Activated T-cell treated with anti-CD3 and anti-CD28 coated beads, Interleukin-2, amount 50 U/mL, for 1 hour (primary cell): ENCODE results near the gene MRPS18A.
"Not testable (repeated sequence)": the region's sequence is repeated elsewhere in the genome, so short reads cannot be mapped to it uniquely, and the experiment has no call there.

ENCODE experiments used
- DNase-seq: peaks from one replicate; pipeline ENCODE4 v3.0.0-alpha.2; 2020

The MRPS18A gene

DNA sequence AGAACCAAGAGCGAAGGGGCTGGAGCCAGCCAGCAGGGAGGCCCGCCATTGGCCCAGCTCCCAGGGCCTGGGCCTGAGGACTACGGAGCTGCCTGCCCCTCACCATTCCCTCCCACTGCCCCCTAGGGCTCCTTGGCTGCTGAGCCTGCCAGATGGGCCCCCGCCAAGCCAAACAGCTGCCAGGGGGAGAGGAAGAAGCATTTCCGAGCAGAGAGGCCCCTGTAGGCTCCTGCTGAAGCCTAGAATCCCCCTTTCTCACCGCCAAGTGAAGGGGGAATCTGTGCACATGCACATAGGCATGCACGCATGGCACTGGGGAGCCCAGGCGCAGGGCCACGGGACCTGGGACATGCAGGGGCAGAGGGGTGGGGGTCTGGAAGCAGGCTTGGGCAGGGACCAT, 28.5 kb upstream of the MRPS18A start:
- DNase-seq, result no peak

GRCh38 chr6:43715056-43715788, 27.6 kb upstream of the MRPS18A start:
- no peak for DNase-seq

DNA sequence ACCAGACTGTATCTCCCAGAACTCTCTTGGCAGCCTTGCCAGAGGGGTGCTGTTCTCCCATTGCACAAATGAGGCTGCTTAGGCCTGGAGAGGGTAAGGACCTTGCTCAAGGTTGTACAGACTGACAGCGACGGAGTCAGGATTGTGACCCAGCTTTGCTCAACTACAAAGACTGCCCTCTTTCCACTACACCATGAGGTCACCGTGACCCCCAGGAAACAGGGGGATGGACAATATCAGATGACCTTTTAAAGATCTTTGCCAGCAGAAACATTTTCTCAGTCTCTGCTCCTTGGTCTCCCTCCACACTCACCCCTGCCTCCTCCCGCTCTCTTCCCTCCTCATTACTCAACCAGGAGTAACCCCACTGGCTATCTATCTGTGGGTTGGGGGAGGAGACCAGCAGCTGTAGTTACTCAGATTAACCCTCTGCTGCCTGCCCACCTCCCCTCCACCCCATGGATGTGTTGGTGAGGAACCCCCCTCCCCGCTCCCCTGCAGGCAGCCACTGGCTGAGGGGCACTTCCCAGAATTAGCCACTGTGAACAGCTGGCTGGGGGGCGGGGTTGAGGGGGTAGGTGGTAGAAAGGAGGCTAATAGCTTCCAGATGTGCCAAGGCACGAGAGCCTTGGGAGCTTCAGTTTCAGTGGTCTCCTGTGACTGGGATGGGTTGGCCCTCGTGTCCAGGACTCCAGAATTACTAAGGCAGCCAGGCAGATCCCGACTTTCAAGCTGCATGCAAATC, 26.9 kb upstream of the MRPS18A start:
- DNase-seq, result no peak

DNA sequence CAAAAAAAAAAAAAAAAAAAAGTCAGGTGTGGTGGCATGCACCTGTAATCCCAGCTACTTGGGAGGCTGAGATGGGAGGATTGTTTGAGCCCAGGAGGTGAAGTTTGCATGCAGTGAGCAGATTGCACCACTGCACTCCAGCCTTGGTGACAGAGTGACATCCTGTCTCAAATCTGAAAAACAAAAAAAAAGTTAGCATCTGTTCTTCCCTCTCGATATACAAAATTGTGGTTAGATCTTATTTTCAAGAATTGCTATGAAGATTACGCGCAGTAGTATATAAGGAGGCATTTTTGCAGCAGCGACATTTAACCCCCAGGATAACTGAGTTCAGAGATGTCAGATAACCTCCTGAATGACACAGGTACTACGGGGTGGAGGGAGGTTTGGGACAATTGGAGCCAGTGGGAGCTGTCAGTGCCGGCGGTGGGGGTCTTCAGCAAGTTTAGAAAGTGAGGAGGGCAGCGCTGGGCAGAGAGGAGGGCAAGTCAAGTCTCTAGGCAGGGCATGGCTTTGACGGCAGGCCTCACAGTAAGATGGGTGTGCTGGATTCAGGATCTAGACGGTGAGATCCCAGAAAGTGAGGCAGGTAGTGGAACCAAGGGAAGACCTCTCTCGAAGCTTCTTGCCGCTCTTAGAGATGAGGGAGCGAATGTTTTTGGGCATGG, 26.2 kb upstream of the MRPS18A start:
- DNase-seq, result no peak

GRCh38 chr6:43712579-43712978, 25.0 kb upstream of the MRPS18A start:
- DNase-seq, result no peak

GRCh38 chr6:43710576-43710975, 23.0 kb upstream of the MRPS18A start:
- DNase-seq, result no peak

DNA sequence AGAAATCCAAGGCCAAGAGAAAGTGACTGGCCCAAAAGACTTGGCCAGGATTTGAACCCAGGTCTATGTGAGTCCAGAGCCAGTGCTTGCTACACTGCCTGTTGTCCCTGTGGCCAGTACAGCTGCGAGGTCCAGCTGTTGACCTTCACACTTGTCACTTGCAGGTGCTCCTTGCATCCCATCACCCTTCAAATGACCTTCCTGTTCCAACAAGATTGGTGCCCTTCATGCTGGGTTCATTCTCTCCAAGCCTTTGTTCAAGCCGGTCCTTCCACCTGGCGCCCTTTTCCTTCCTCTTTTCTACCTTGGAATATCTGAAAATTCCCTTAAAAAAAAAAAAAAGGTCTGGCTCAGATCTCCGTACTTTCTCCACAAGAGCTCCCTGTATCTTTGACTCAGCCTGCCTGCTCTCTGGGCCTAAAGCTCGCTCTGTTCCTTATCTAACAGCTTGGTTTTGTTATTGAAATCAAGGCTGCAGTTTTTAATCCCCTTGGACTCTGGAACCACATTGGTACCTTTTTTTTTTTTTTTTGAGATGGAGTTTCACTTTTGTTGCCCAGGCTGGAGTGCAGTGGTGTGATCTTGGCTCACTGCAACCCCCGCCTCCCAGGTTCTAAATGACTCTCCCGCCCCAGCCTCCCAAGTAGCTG, 22.2 kb upstream of the MRPS18A start:
- DNase-seq, result no peak

GRCh38 chr6:43708860-43709653, 21.5 kb upstream of the MRPS18A start:
- no peak for DNase-seq

DNA sequence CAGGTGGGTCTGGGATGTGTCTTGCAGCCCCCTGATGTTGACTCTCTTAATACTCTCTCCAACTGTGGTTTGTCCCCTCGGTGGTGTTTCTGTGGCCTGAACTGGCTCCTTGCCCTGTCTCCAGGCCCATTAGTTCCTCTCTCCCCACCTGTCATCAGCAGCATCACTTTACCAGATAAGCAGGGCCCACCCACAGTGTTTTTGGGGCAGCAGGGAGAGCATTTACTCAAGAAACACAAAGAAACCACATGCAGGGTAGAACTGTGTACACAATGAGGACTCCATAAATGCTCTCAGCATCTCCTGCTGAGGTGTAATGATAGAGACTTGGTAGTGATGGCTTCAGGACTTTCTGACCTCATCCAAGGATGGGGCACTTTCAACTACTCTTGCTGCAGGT, 20.2 kb upstream of the MRPS18A start:
- no peak for DNase-seq

GRCh38 chr6:43707269-43707668, 19.7 kb upstream of the MRPS18A start:
- DNase-seq, result no peak

DNA sequence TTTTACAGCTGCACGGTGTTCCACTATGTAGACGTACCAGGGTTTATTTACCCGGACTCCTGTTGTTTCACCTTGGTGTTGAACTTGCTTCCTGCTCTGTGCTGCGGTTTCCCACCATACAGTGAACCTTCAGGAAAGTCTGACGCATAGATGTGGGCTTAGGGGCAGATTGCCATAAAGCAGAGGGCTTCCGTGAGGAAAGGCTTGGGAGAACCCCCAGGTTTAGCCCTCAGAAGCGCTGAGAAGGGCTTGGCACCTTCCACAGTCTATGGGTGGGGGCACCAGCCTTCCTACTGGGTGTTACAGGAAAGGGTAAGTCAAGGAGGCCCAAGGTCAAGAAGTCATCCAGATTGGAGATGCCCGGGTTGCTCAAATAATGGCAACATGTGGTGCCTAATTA, 19.2 kb upstream of the MRPS18A start:
- no peak for DNase-seq

DNA sequence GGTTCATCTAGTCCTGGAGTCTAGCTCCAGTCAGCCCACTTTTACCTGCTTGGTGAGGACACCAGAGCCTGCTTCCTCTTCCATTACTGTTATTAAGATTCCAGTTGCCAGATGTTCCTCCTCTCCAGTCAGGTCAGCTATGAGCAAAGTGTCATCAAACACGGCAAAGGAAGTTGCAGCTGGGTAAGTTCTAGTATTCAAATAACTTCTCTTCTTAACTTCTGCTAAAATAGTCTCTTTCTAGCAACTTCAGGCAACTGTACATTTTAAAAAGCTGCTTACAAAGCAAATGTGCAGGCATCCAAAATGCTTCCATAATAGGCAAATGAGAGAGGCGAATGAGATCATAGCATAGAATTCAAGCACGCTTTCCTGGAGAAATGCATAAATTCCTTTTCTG, 18.4 kb upstream of the MRPS18A start:
- DNase-seq, result no peak

- DNase-seq, result no peak
Observed at GRCh38 chr6:43703512-43704429, 16.2 kb upstream of the MRPS18A start.

DNA sequence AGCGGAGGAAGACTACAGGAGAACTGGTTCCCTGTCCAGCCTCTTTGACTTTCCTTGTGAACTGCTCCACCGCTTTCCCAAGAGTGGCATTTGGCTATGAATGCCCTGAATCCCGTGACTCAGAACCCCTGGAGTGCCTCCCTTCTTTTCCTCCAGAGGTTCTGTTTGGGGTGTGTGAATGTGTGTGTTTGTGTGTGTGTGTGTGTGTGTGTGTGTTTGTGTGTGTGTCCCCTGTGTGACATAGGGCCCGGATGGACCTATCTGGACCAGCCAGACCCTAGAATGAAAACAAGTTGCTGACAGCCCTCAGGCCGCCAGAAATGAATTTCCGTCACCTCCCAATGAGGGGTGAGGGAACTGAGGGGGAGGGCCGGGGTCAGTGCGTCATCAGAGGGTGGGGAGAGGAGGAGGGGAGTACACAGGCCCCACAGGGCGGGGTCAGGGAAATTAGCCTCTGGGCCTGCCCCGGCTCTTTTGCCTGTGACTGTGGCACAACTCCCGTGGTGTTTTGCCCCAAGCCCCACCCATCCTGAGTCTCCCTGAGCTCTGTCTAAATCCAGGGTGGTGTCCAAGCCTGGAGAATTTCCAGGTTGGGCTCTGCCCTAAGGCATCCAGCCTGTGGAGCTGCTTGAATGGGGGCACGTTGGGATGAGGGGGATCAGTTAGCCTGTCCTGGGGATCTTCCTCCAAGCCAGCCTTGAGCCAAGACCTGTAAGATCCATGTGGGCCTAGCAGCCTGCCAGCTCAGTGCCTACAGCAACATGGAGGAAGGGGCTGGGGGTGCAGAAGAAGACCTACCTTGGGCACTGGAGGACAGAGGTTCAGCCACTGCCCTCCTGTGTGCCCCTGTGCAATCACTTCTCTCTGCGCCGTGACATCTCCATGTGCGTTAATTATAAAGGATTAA, 15.2 kb upstream of the MRPS18A start:
- no peak for DNase-seq

DNA sequence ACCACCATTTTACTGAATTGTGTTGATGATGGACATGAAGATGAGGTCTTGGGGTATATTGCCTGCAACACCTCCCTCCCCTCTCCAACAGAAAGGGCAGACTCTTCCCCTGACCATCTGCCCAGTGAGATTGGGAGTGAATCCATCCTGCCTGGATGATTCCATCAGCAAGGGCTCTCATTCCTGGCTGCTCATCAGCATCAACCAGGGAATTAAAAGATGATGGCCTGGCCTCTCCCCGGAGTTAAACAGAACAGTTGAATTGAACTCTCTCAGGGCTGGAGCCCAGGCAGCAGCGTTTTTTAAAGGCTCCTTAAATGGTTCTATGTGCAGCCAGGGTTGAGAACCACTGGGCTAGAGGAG, 14.6 kb upstream of the MRPS18A start:
- DNase-seq, result no peak

DNA sequence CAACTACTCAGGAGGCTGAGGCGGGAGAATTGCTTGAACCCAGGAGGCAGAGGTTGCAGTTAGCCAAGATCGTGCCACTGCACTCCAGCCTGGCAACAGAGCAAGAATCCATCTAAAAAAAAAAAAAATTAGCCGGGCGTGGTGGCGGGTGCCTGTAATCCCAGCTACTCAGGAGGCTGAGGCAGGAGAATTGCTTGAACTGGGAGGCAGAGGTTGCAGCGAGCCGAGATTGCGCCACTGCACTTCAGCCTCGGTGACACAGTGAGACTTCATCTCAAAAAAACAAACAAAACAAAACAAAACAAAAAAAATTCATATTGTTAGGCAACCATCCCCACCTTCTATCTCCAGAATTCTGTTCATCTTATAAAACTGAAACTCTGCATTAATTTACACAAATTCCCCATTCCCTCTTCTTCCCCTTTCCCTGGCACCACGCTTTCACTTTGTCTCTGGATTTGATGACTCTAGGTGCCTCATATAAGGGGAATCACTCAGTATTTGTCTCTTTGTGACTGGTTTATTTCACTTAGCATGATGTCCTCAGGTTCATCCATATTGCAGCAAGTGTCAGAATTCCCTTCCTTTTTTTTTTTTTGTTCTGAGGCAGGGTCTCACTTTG, 13.5 kb upstream of the MRPS18A start:
- DNase-seq, result not testable (repeated sequence)

DNA sequence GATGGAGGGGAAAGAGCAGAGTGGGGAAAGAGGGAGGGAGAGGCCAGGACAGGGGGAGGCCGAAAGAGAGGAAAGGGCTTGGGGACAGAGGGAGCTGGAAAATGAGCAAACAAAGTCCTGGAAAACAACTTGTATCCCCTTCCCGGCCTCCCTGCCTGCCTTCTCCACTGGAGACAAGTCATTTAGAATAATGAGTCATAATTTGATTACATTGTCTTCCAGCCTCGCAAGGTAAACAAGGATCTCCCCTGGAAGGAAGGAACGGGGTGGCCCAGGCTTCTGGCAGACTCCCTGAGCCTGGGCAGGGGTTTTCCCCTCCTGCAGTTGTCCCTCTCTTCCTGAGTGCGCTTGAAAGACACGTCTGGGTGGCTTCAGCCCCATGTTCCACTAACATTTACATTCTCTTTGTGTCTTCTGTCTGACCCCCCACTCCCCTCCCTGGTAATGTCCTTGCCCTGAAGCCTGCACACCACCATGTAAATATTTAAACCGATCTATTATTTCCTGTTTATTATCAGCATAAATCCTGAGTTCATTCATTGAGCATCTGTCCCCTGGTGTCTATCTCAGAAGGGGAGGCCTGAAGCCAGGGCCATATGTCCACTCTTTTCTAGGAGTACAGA, 12.1 kb upstream of the MRPS18A start:
- DNase-seq, result no peak

DNA sequence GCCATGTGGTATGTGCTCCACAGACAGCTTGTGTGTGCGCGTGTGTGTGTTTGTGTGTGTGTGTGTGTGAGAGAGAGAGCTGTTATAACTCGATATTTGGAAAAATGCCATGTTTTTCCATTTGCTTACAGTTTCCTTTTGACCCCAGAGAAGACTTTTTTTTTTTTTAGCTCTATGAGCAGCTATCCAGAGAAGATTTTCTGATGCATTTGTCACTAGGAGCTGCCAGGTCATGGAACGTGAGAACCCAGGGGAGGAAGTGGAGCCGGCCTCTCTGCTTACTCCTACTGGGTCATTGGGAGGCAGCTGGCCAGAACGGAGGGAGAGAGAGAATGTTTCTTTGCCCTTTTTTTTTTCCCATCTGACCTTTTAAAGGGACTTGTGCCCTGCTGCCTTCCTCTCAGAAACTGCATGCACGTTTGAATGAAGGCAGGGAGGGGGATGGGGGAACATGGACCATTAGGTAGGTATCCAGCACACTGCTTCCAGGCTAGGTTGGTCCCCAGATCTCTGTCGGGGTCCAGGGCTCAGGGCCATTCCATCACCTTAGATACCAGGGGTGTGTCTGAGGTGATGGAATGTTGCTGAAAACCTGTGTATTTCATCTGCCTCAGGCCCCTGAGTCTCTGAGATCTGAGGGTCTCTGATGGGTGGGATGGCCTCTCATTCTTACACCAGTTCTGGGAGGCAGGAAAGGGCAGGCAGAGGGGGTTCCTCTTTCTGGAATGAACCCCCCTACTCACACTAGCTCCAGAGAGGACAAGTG, 11.2 kb upstream of the MRPS18A start:
- DNase-seq, result no peak

DNA sequence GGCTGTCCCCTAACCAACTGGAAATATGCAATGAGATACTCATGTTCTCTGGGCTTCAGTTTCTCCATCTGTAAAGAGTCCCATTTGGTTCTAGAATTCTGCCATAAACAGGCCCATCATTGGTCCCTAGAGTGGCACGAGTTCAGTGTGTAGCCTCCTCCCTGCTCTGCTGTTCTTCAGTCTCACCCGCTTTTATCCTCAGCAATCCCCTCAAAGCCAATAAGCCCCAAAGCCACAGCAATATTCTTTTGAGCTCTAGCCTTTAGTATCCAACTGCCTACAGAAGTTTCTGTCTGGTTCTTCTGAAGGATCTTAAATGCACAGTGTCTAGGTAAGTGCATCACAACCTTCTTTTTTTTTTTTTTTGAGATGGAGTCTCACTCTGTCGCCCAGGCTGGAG, 9.8 kb upstream of the MRPS18A start:
- DNase-seq, result no peak
